ENCODE results near the gene GPR161.

GRCh38 chr1:168116327-168116799 is 20.4 kb downstream of the GPR161 start:
- no peak for TF ChIP-seq CTCF (IDR thresholded peaks at IDR 0.05; ENCODE audit: low read length)
- no peak for TF ChIP-seq EZH2 (IDR thresholded peaks at IDR 0.05; ENCODE audit: borderline replicate concordance, low read length)
